Fibroblast of upper back skin (primary cell): Measurements from ENCODE around the gene EPHB2.
A peak's percentile ranks its signal among the peaks of the same experiment; 100 is the strongest.

ENCODE experiments used
- DNase-seq: peaks from one replicate; pipeline ENCODE4 v3.0.0-alpha.2; 2013

The EPHB2 gene

DNA sequence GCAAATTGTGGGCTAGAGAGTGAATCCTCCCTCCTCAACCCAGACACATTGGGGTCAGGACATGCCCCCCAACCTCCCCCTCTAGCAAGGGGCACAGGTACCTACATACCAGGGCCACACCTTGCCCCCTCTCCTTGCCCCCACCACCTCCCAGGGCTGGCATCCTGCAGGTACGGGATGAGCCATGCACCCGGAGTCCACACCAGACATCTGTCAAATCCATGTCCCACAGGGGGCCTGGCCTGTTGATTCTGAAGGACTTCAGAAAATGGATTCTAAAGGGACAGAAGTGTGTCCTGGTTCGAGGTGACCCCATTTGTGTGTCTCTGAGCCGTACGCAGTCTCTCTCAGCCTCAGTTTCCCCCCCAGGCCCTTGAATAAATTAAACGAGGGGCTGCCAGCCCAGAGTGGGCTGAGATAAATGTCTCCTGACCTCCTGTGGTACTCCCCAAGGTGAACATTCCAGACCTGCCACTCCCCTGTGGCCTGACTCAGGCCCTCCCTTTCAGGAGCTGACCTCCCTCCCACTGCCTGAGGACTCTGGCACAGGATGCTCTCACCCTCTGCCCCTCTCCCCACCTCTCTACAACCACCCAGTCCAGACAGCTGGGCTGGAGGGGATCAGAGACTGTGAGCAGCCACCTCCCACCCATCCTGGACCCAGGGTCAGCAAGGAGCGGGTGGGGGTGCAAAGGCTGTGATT is 94.5 kb downstream of the EPHB2 start:
- DNase-seq: no peak

DNA sequence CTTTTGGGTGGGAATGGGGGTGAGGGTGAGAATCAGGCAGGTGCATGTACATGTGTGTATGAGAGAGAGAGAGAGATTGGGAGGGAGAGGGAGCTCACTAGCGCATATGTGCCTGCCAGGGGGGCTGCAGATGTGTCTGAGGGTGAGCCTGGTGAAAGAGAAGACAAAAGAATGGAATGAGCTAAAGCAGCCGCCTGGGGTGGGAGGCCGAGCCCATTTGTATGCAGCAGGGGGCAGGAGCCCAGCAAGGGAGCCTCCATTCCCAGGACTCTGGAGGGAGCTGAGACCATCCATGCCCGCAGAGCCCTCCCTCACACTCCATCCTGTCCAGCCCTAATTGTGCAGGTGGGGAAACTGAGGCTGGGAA is 95.0 kb downstream of the EPHB2 start:
- DNase-seq: no peak

DNA sequence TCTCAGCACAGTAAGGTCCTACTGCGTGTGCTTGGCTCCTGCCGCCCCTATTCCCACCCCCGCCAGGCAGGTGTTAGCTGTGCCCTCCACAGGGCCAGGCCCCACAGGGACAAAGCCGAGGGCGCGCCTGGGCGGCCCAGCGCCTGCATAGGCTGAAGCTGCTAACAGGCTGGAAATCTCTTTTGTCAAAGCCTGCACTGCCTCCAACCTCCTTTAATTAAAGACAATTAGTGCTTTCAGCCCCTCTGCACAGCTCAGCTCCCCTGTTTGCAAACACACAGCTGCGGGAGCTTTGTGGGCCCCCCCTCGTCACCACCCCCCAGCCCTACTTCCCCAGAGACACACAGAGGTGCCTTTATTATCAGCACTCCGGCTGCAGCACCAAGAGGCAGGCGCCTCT is 95.9 kb downstream of the EPHB2 start:
- no peak for DNase-seq

DNA sequence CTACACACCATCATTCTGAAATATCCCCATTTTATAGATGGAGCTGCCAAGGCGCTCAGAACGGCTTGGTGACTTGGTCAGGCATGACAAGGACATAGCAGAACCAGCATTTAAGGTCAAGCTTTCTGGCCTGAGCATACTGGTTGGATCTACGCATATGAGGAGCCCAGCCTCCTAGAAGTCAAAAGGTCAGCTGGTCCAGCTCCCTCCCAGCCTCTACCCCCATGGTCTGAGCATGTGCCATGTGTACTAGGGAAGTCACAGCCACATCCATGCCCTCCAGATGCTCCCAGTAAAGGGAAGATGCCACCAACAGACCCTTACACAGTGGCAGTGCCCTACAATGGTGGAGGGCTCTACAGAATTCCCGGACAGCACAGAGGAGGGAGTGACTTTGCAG is 96.7 kb downstream of the EPHB2 start:
- no peak for DNase-seq

DNA sequence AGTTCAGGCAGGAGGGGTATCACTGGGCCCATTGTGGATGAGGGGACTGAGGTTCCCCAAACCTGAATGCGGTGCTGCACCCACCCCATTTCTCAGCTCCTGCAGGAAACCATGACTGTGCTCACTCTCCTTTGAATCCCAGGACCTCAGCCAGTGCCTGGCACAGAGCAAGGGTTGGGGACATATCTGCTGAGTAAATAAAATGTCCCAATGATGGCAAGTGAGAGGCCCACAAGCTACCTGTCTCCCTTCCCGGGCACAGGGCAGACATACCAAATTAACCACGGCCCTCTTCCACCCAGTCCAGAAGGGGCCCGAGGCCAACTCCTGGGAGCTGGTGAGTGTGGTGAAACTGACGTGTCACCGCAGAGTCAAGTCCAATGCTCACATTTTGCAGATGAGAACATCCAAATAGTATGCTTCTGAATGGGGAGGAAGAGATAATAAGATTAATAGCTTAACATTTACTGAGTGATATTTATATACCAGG is 97.6 kb downstream of the EPHB2 start:
- peak; percentile 77 for DNase-seq

DNA sequence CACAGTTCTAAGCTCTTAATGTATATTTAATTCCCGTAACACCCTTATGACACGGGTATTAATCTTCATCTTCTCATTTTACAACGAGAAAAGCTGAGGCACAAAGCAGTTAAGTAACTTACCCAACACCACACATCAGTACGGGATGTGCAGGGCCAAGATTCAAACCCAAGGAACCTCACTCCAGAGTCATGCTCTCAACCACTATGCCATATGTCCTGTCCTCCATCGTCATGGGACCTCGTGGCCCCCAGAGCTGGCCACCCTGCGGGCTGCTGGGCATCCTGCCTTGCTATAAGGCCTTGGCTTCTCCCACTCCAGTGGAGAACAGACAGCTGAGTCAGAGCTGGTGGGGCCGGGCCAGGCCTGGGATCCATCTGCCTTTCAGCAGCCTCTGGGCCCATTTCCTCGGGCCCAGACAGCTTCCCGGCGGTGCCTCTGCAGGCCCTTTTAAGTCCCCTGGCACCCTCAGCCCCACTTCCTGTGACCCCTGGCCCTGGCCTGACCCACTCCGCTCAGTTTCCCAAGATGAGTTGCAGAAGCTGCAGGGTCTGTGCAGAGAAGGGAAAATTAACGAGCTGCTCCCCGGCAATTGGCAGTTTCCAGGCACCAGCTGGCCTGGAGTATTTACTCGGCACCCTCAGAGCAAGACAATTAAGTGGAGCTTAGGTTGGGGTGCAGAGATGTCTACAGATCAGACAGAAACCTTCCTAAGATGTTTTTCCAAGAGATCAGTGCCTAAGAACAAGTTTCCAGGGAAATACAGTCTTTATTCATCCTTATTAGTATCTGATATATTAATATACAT is 98.2 kb downstream of the EPHB2 start:
- peak; percentile 81 for DNase-seq

DNA sequence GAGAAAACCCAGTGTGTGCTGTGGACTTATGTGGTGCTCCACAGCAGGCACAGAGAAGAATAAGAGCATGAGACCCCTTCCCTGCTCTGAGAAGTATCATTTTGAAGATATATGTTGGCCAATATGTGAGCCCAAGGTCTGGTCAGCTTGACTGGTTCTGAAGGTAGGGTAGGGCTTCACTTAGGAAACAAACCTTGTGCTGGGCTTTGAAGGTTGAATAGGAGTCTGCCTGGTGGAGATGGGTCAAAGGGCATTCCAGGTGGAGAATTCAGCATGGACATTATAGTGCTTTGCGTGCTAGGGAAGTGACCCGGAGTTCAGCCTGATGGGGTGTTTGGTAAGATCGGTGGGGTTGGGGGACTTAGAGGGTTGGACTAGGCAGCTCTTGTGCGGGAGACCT is 99.1 kb downstream of the EPHB2 start:
- DNase-seq: no peak

DNA sequence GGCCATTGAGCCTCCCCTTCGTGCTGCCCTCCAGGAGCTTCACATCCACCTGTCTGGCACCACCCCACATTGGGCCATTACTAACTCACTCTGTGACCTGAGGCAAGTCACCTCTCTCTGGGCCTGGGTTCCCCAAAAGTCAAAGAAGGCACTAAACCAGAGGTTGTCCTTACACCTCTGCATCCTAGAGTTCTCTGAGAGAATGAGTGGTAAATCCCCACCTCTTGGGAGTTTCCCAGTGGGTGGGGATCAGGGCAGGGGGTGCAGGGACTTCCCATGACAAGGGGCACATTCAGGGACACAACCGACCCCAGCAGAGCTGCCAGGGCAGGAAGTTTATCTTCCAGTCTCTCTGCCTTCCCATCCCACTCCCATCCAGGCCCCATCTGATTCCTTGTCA is 99.7 kb downstream of the EPHB2 start:
- DNase-seq: no peak

DNA sequence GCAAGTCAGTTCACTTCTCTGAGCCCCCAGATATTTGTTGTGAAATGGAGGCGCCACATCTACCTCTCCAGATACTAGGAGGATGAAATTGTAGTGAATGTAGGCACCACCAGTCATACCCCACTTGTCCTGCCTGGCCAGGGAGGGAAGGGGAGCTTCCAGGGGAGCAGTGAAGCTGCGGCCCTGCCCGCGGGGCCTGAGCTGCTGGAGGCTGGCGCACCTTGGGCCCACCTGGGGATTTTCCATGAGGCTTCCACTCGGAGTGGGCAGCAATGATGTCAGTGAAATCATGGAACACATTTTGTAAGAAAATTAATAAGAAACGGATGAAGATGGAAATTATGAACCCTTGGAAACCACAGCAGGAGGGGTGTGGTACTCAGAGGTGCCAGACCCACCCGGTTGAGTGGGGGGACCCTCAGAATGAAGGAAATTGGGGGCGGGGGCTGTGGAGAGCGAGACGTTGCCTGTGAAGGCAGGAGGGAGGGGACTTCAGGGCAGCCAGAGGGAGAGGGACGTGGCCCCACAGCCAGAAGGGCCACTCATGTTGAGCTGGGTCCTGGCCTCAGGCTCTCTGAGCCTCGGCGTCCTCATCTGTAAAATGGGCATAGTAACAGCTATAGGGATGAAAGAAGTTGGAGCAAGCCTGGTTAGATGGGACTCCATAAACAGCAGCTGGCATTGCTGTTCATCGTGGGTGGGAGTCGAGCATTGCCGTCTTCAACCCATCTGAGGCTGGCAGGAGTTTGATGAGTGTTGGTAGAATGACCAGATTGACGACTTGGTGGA is 101.6 kb downstream of the EPHB2 start:
- no peak for DNase-seq

DNA sequence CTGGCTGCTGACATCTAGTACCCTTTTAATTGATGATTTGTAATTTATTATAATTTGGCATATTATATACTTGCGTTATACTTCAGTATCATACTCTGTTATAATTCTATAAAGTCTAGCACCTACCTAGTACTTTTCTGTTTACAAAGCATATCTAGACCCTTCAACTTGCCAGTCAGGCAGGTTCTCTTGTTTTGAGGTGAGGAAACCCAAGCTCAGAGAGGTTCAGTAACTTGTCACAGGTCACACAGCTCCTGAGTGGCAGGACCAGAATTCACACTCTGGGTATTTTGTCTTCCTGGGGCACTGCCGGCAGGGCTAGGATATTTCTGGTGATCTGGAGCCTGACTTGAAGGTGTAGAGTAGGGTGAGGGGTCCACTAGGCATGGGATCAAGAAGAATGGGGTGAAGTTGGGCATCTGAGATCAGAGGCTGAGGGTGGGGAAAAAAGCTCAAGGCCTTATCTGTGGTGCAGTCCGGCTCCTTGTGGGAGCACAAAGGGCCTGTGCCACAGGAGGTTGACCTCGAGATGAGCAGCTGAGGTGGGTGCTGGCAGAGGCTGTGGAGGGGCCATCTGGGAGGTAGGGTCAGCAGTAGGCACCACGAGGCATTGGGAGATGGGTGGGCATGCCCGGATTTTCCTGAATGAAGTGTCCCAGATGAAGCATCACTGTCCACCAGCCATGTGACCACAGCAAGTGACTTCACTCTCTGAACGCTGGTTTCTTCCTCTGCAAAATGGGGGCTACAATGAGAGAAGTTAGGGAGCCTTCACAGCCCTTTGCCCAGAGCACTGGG is 102.6 kb downstream of the EPHB2 start:
- no peak for DNase-seq

DNA sequence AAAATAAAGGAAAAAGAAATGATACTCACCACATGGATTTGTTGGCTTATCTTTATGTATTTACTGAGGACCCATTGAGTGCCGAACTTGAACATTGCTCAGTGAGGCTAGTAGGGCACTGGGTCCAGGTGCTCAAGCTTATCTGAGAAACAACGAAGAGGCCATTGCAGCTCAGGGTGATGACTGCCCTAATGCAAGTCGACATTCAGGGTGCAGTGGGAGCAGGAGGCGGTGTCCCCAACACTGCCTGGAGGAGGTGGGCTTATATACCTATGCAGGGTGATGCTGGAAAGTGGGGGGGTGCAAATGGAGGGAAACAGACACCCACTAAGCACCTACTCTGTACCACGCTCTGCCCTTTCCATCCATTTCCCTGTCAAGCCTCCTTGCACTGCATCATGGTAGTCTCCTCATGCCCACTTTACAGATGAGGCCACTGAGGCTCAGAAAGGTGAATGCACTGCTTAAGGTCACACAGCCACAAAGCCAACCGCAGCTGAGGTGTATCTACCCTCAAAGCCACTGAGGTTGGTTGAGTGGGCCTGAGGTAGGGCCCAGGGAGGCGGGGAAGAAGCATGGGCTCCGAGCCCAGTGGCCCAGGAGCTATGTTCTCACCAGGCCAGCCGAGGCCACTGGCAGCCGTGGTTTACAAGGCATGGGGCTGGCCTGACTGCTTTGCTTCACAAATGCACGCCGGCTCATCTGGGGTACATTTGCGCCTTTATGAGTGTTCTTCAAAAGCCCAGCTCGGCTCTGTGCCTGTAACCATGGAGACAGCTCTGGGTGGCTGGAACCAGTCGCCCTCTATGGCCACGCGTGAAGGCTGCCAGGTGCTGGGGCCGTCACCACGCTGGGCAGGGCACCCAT is 103.8 kb downstream of the EPHB2 start:
- peak; percentile 55 for DNase-seq

DNA sequence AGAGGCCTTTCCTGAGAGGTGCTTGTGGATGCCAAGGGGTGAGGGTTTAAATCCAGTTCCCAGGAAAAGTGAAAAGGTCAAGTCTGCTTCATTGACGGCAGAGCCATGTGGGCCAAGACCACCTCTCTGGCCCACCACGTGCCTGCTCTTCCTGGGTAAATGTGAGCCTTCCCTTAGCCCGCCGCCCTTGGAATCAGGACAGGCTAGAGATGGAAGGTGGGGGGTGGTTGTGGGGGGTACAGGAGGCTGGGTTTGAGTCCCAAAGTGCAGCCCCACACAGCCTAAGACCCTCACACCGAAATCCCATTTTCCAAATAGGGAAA is 104.4 kb downstream of the EPHB2 start:
- no peak for DNase-seq

DNA sequence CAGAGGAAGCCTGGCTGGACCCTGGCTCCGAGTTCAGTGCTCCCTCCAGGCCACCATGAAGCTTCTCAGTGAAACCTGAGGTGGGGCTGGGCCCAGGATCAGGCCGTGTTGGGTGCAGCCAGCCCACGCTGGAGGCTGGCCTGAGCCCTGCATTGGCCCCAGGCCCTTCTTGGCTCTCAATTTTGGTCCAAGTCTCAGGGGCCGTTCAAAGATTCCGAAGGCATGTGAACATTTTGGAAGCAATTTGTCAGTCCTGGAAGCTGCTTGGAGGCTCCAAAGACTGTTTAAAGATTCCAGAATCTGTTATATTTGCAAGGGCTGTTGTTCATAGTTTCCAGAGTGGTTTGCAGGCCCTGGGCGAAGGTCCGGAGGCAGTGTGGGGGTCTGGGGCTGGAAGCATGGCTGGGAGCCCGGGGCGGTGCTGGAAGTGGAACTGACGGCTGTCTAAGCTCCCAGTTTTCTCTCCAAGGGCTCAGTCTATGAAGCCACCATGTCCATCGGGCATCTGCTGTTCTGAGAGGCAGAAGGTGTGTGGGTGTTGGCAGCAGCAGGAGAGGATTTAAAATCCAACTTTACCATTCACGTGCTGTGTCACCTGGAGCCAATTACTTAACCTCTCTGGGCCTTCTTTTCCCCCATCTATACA is 104.9 kb downstream of the EPHB2 start:
- DNase-seq: no peak

DNA sequence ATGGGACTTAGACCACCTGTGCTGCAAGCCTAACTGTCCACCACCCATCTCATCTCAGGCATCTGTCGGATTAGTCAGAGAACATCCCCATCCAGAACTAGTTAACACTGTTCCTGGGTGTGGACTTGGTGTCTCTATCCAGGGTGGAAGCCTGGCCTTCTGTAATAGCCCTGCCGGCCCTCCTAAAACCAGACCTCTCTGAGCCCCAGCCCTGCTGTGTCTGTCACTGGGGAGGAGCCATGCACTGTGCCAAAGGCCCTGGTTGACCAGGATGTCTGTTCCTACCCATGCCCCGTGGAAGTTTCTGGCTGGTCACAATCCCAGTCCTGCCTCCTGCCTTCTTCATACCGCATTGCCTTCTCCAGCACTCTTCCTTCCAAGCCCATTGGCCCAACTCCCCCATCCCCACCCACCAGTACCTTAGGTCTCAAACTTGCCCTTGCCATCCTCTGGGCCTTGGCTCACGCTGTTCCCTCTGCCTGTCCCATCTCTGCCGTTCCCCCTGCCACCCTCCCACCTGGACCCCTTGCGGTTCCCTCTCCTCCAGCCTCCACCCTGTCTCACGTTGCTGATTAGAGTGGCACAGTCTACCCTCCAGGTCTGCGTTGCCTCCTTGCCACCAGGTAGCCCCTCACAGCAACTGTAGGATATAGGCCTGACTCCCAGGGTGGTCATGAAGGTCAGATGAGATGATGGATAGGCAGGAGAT is 105.6 kb downstream of the EPHB2 start:
- no peak for DNase-seq

DNA sequence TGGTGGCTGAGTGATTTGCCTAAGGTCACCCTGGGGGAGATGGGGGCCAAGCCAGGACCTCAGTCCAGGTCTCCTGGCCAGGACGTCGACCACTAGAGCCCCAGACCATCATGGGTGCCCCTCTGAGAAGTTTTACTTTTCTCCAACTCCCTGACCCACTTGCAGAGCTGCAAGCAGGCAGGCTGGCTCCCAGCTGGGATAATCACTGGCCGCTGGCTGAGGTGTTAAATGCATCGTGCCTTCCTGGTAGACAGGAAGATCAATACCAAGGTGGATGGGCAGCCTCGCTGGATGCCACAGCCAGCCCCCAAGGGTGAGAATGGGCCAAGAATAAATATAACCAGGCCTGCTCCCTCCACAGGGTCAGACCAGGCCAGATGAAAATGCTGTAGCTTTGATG is 106.2 kb downstream of the EPHB2 start:
- DNase-seq: no peak

DNA sequence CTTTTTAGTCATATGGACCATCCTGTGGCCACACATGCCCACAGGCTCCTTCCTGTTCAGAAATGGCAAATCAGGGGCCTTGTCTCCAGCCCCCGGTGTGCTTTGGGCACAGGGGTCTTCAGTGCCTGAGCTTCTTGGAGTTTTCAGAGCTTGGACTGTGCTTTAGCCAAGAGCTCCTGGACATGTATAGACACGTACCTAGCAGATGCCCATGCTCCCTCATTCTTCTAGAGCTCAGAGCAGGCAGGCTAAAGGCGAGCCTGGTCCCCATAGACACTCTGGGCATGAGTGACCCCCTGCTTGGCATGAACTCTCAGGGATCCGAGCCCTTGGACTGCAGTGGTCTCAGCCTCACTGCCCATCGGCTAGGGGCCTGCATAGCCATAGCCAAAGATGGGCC is 106.8 kb downstream of the EPHB2 start:
- no peak for DNase-seq

DNA sequence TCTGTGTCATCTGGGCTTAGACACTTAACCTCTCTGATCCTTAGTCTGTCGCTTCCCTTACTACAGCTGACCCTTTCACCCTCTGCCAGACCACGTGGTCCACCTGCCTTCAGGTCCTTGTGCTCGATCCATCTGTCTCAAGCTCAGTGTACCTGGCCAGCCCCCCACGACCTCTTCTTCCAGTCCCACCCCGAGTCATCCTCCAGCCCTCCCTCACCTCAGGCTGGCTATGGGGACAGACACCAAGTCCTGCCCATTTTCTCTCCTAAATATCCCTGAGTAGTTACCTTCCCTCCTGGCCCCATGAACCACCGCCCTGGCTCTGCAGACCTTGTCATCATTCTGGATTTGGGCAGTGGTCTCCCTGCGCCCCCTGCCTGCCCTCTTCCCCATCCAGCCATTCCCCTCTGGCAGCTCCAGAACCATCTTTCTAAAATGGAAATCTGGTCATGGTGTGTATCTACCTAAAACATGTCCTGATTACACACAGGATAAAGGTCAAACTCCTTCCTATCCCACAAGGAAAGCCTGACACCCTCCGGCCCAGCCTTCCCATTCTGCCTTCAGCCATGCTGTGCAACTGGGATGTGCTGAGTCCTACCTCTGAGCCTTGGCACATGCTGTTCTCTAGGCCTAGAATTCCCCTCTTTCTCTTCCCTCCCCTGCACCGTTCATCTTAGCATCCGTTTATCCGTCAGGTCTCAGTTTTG is 107.6 kb downstream of the EPHB2 start:
- DNase-seq: no peak

DNA sequence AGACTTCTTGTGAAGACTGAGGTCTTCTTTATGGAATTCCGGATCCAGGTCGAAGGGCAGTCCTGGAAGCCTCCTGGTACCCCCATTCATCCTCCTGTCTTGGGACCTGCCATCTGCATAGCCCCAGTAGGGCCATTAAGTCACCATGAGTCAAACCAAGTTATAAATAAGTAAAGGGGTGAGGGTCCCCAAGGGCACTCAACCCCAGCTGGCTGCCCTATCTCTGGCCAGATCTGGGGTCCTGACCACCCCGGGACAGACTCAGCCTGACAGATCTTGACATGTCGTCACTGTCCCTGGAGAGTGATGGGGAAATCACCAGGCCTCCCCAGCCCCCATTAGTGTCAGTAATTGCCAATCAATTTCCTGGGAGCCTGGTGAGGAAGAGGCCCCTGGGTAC is 108.7 kb downstream of the EPHB2 start:
- DNase-seq: no peak

DNA sequence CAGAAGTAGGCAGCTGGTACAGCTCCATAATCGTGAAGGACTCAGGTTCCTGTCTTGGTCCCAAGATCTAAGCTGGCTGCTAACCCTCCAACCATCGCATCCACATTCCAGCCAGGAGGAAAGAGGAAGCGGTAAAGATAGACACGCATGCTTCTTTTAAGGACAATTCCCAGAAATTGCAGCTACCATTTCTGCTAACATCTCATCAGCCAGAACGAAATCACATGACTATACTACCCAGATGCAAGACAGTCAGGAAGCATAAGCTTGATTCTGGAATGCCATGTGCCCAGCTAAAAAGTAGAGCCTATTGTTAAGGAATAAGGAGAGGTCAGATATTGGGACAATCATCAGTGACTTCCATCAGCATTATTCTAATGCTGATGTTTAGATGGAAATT is 110.4 kb downstream of the EPHB2 start:
- DNase-seq: peak; percentile 18

DNA sequence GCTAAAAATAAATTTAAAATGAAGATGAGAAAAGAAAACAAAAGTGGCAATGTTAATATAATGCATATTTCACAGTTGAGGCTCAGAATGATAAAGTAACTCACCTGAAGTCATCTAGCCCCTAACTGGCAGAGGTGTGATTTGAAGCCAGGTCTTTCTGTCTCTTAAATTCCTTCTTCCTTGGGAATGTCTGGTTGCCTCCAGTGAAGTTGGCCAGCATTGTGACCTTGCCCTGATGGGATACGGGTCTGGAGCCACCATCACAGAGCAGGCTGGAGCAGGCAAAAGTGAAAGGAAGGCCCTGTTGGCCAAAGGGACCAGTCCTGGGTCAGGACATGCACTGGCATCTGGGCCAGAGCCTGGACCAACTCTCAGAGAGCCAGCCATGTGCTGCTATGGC is 111.7 kb downstream of the EPHB2 start:
- no peak for DNase-seq
